ENCODE results near the gene PAPPA. TPM values are rescaled to one million over a fixed set of nuclear protein-coding genes. Genes with fewer than 3 reads are reported as not detected.

Gene PAPPA
- total RNA-seq, 1 donor from 2014 or later = not detected

GRCh38 chr9:116151199-116151598, 2.4 kb upstream of the PAPPA start:
- intact Hi-C loops (cut with micrococcal nuclease) = loop anchor here (5.0 kb wide), 1 partner anchor 496 kb away; no protein-coding TSS in a partner anchor

GRCh38 chr9:116151966-116152381, 1.6 kb upstream of the PAPPA start:
- intact Hi-C loops (cut with micrococcal nuclease) = loop anchor here (5.0 kb wide), 1 partner anchor 495 kb away; no protein-coding TSS in a partner anchor

GRCh38 chr9:116152390-116152789, 1.2 kb upstream of the PAPPA start:
- intact Hi-C loops (cut with micrococcal nuclease) = loop anchor here (5.0 kb wide), 1 partner anchor 495 kb away; no protein-coding TSS in a partner anchor

- intact Hi-C loops (cut with micrococcal nuclease) = loop anchor here (5.0 kb wide), 1 partner anchor 494 kb away; no protein-coding TSS in a partner anchor
Measured at GRCh38 chr9:116152941-116153764, 438 bp upstream of the PAPPA start.

GRCh38 chr9:116154334-116154975, 864 bp downstream of the PAPPA start:
- intact Hi-C loops (cut with micrococcal nuclease) = loop anchor here (5.0 kb wide), 1 partner anchor 493 kb away; no protein-coding TSS in a partner anchor

- intact Hi-C loops (cut with micrococcal nuclease) = loop anchor here (5.0 kb wide), 1 partner anchor 492 kb away; no protein-coding TSS in a partner anchor
Measured at GRCh38 chr9:116154976-116155697, 1.5 kb downstream of the PAPPA start.

GRCh38 chr9:116155698-116156039, 2.1 kb downstream of the PAPPA start:
- intact Hi-C loops (cut with micrococcal nuclease) = no loop called here

- intact Hi-C loops (cut with micrococcal nuclease) = no loop called here
Measured at GRCh38 chr9:116156621-116157314, 3.2 kb downstream of the PAPPA start.

- intact Hi-C loops (cut with micrococcal nuclease) = no loop called here
Measured at GRCh38 chr9:116157436-116158138, 4.0 kb downstream of the PAPPA start.

- intact Hi-C loops (cut with micrococcal nuclease) = no loop called here
Measured at GRCh38 chr9:116160676-116161571, 7.3 kb downstream of the PAPPA start.

GRCh38 chr9:116162241-116162781, 8.7 kb downstream of the PAPPA start:
- intact Hi-C loops (cut with micrococcal nuclease) = no loop called here

GRCh38 chr9:116163293-116164055, 9.9 kb downstream of the PAPPA start:
- intact Hi-C loops (cut with micrococcal nuclease) = no loop called here

GRCh38 chr9:116165912-116166311, 12.3 kb downstream of the PAPPA start:
- intact Hi-C loops (cut with micrococcal nuclease) = no loop called here

GRCh38 chr9:116166713-116167112, 13.1 kb downstream of the PAPPA start:
- intact Hi-C loops (cut with micrococcal nuclease) = no loop called here

- intact Hi-C loops (cut with micrococcal nuclease) = no loop called here
Measured at GRCh38 chr9:116168231-116168630, 14.6 kb downstream of the PAPPA start.

GRCh38 chr9:116172216-116172615, 18.6 kb downstream of the PAPPA start:
- intact Hi-C loops (cut with micrococcal nuclease) = no loop called here

- intact Hi-C loops (cut with micrococcal nuclease) = no loop called here
Measured at GRCh38 chr9:116174347-116174746, 20.8 kb downstream of the PAPPA start.

GRCh38 chr9:116175614-116176013, 22.0 kb downstream of the PAPPA start:
- intact Hi-C loops (cut with micrococcal nuclease) = no loop called here
